Measurements from ENCODE around the gene CD2BP2. TPM values are rescaled to one million over a fixed set of nuclear protein-coding genes. Genes with fewer than 3 reads are reported as not detected.

CD2BP2 gene
- total and polyA plus RNA-seq, 2 of the 13 experiments (the other 11 are each of a cell fraction or from before 2014, with no cell fraction given), result 24.9 to 54.6 TPM

GRCh38 chr16:30377812-30378235 is 22.7 kb upstream of the CD2BP2 start (continued):
- TF ChIP-seq MLXIP (CRISPR knock-in tag; IDR thresholded peaks at IDR 0.05; ENCODE audit: borderline replicate concordance) (no peak), RBAK (CRISPR knock-in tag; IDR thresholded peaks at IDR 0.05) (no peak), ZNF788 (CRISPR knock-in tag; IDR thresholded peaks at IDR 0.05; ENCODE audit: borderline replicate concordance) (peak; percentile 19; the same call in 1 of the 2 replicates), ZNF468 (CRISPR knock-in tag; IDR thresholded peaks at IDR 0.05) (no peak), ZNF160 (CRISPR knock-in tag; IDR thresholded peaks at IDR 0.05) (no peak), AKNA (CRISPR knock-in tag; IDR thresholded peaks at IDR 0.05; ENCODE audit: borderline replicate concordance) (no peak), HNF4G (IDR thresholded peaks at IDR 0.05; ENCODE audit: borderline replicate concordance, low read depth, low read length) (no peak), HNF4G (CRISPR knock-in tag; IDR thresholded peaks at IDR 0.05; ENCODE audit: borderline replicate concordance, low read depth) (no peak), DBP (CRISPR knock-in tag; IDR thresholded peaks at IDR 0.05; ENCODE audit: not compliant biosample characterization) (no peak), ZFP36L1 (CRISPR knock-in tag; IDR thresholded peaks at IDR 0.05) (no peak), ZNF687 (CRISPR knock-in tag; IDR thresholded peaks at IDR 0.05) (peak; percentile 81), SIN3B (IDR thresholded peaks at IDR 0.05; ENCODE audit: low read length) (no peak), ZNF740 (CRISPR knock-in tag; IDR thresholded peaks at IDR 0.05) (peak; percentile 27; the same call in 1 of the 2 replicates), TEF (CRISPR knock-in tag; IDR thresholded peaks at IDR 0.05) (no peak), PITX1 (CRISPR knock-in tag; IDR thresholded peaks at IDR 0.05) (no peak), ZBTB7B (CRISPR knock-in tag; IDR thresholded peaks at IDR 0.05) (no peak; the same call in 1 of the 2 replicates)
